GM12878 (cell line): Measurements from ENCODE around the gene ULK4. TPM values are rescaled to one million over a fixed set of nuclear protein-coding genes. Genes with fewer than 3 reads are reported as not detected.
A peak's percentile ranks its signal among the peaks of the same experiment; 100 is the strongest.

Experiments
- ATAC-seq: fragments of 200-7000 bp; cut with Tn5 transposase; 3 replicates; pipeline ENCODE4 v1.9.1; 2020; ENCODE audit warnings: mild to moderate bottlenecking, moderate library complexity
- BruUV-seq: library from RNA; stranded (reverse); fragments of 400-500 nt; replicated peaks from 2 replicates; lab custom pipeline; 2021; lab: Mats Ljungman, UMichigan
- CTCF ChIA-PET: fragments of 300-600 bp; sonication (Branson Sonifier 250); formaldehyde crosslinking; extraction: SDS; loops from one replicate; lab custom pipeline; 2021; ENCODE audit warnings: inconsistent platforms; lab: Yijun Ruan, JAX
- POLR2A ChIA-PET: fragments of 350-600 bp; formaldehyde crosslinking; extraction: SDS; loops from one replicate; lab custom pipeline; 2021; ENCODE audit warnings: inconsistent platforms; lab: Charles Lee
- RAD21 ChIA-PET: fragments of 300-600 bp; sonication (Branson Sonifier 250); formaldehyde crosslinking; loops from one replicate; lab custom pipeline; 2023; ENCODE audit warnings: antibody characterized with exemption; ENCODE audit not compliant: unreplicated experiment; lab: Charles Lee
- SMC1A ChIA-PET: fragments of 300-600 bp; sonication (Branson Sonifier 250); formaldehyde crosslinking; loops from one replicate; lab custom pipeline; 2023; ENCODE audit not compliant: unreplicated experiment, uncharacterized antibody; lab: Charles Lee
- DNase-seq: peaks from one replicate; pipeline ENCODE4 v3.0.0-alpha.2; 2011; ENCODE audit warnings: low read depth, low spot score
- FAIRE-seq: peaks from 3 replicates; lab custom pipeline; 2011; peaks lifted over from hg19 to GRCh38; lab: Jason Lieb, UNC
- H2AFZ ChIP-seq: 2 replicates; pipeline ENCODE4 v1.6.0; 2011; ENCODE audit warnings: low read depth, low read length, control low read depth; ENCODE audit not compliant: control insufficient read depth
- H3K27ac ChIP-seq: 2 replicates; pipeline ENCODE4 v1.5.1; 2011; ENCODE audit warnings: control low read depth; ENCODE audit not compliant: control insufficient read depth, insufficient read depth
- H3K27me3 ChIP-seq, 2 experiments: replicated peaks in 1 of 2; 2 replicates each; pipeline versions ENCODE4 v1.6.0 to v1.6.1; 2011; ENCODE audit warnings: low read length in 1 of 2; ENCODE audit not compliant: control insufficient read depth in 2 of 2, insufficient read depth in 2 of 2
- H3K36me3 ChIP-seq, 2 experiments: 2 replicates each; pipeline ENCODE4 v1.5.1; 2011; ENCODE audit warnings: low read length in 1 of 2; ENCODE audit not compliant: control insufficient read depth in 2 of 2, insufficient read depth in 2 of 2
- H3K4me1 ChIP-seq: 2 replicates; pipeline ENCODE4 v1.6.1; 2011; ENCODE audit warnings: mild to moderate bottlenecking, low read length, moderate library complexity, mixed read lengths; ENCODE audit not compliant: control insufficient read depth, insufficient read depth
- H3K4me2 ChIP-seq: 2 replicates; pipeline ENCODE4 v1.6.0; 2011; ENCODE audit warnings: control low read depth; ENCODE audit not compliant: control insufficient read depth, insufficient read depth
- H3K4me3 ChIP-seq: fragments of 200-600 bp; sonication (generic); 2 replicates; pipeline ENCODE4 v1.5.1; 2016
- H3K79me2 ChIP-seq: 2 replicates; pipeline ENCODE4 v1.6.0; 2011; ENCODE audit warnings: low read length; ENCODE audit not compliant: control insufficient read depth, insufficient read depth
- H3K9ac ChIP-seq: 2 replicates; pipeline ENCODE4 v1.8.0; 2011; ENCODE audit warnings: low read length, control low read depth, mixed read lengths; ENCODE audit not compliant: control insufficient read depth, insufficient read depth
- H3K9me3 ChIP-seq: replicated peaks from 3 replicates; pipeline ENCODE4 v1.5.1; 2011; ENCODE audit warnings: mild to moderate bottlenecking, low read length; ENCODE audit not compliant: control insufficient read depth, insufficient read depth
- H4K20me1 ChIP-seq: 2 replicates; pipeline ENCODE4 v1.6.0; 2011; ENCODE audit not compliant: control insufficient read depth, insufficient read depth
- BCLAF1 ChIP-seq: fragments of 450-650 bp; IDR thresholded peaks from 2 replicates; pipeline ENCODE4 v1.6.1; 2017; ENCODE audit warnings: antibody characterized with exemption, mild to moderate bottlenecking, moderate library complexity
- EZH2 ChIP-seq: IDR thresholded peaks from 2 replicates; pipeline ENCODE4 v1.6.1; 2012; ENCODE audit warnings: low read depth, mild to moderate bottlenecking, control low read depth, inconsistent platforms, low read length, borderline replicate concordance; ENCODE audit not compliant: control insufficient read depth
- FOXM1 ChIP-seq: IDR thresholded peaks from 2 replicates; pipeline ENCODE4 v1.6.1; 2012; ENCODE audit warnings: low read depth, mild to moderate bottlenecking, inconsistent platforms, low read length, moderate library complexity
- JUND ChIP-seq: IDR thresholded peaks from 2 replicates; pipeline ENCODE4 v1.6.1; 2012; ENCODE audit warnings: low read depth, mild to moderate bottlenecking, low read length, improper control_type of control experiment, moderate library complexity
- KDM1A ChIP-seq: fragments of 200-600 bp; sonication (generic); IDR thresholded peaks from 2 replicates; pipeline ENCODE4 v1.6.1; 2016; ENCODE audit warnings: borderline replicate concordance
- KLF5 ChIP-seq: fragments of 450-650 bp; IDR thresholded peaks from 2 replicates; pipeline ENCODE4 v1.6.1; 2014; ENCODE audit warnings: mild to moderate bottlenecking; ENCODE audit not compliant: partially characterized antibody
- LARP7 ChIP-seq: fragments of 450-650 bp; IDR thresholded peaks from 2 replicates; pipeline ENCODE4 v1.6.1; 2017; ENCODE audit warnings: mild to moderate bottlenecking
- PML ChIP-seq: IDR thresholded peaks from 2 replicates; pipeline ENCODE4 v1.6.1; 2012; ENCODE audit warnings: low read length, inconsistent platforms
- POLR2AphosphoS5 ChIP-seq: IDR thresholded peaks from 2 replicates; pipeline ENCODE4 v1.6.1; 2011; ENCODE audit warnings: mild to moderate bottlenecking, low read length, inconsistent platforms
- REST ChIP-seq: IDR thresholded peaks from 2 replicates; pipeline ENCODE4 v1.6.1; 2012; ENCODE audit warnings: mild to moderate bottlenecking, low read depth, low read length
- SMC3 ChIP-seq: IDR thresholded peaks from 2 replicates; pipeline ENCODE4 v1.6.1; 2011; ENCODE audit warnings: low read length, improper control_type of control experiment, borderline replicate concordance
- TCF7 ChIP-seq: IDR thresholded peaks from 2 replicates; pipeline ENCODE4 v1.6.1; 2014; ENCODE audit warnings: antibody characterized with exemption, borderline replicate concordance
- ZNF274 ChIP-seq: IDR thresholded peaks from one replicate; pipeline ENCODE4 v1.8.0; 2011; ENCODE audit not compliant: insufficient read length, insufficient read depth
- WGBS: methylation state at CpG from one replicate; pipeline ENCODE4 v1.1.6; 2016; ENCODE audit warnings: low lambda C conversion rate; ENCODE audit not compliant: insufficient replicate concordance, insufficient coverage; ENCODE audit errors: missing lambda C conversion rate; 5-methylcytosine and 5-hydroxymethylcytosine counted together
- in situ Hi-C: fragments of 300-500 bp; cut with MboI; formaldehyde crosslinking; loops from 9 replicates; pipeline ENCODE4 v1.14.3; 2018; ENCODE audit warnings: mixed read lengths
- intact Hi-C: fragments of 100-400 bp; cut with micrococcal nuclease; formaldehyde crosslinking; loops from one replicate; pipeline ENCODE4 v1.14.2; 2022; ENCODE audit not compliant: unreplicated experiment
- polyA plus RNA-seq, 11 experiments: library from polyadenylated mRNA; depleted of rRNA in 4 of 11; unstranded in 6 of 11; stranded (reverse) in 5 of 11; fragments of >200 nt; fragmentation: Nextera tagmentation in 4 of 11; fragmentation: Illumina TruSeq in 1 of 11; extraction: Ambion mirVana in 4 of 11; extraction: Trizol in 1 of 11; gene quantifications; 1 replicate in 1 of 11; 2 replicates in 10 of 11; pipeline versions ENCODE4 v1.2.1 to v1.2.3, GENCODE V29; 2011 to 2016; ENCODE audit warnings: inconsistent platforms in 2 of 11, missing spikeins in 2 of 11, low read depth in 1 of 11
- total RNA-seq, 4 experiments: library from RNA; depleted of rRNA in 3 of 4; stranded (reverse); fragments of >200 nt in 3 of 4; fragmentation: Illumina TruSeq in 1 of 4; extraction: Trizol in 1 of 4; gene quantifications; 2 replicates each; pipeline versions ENCODE4 v1.2.1 to v1.2.3, GENCODE V29; 2013 to 2021
- TF ChIP-seq, protein P1 (sequence below): IDR thresholded peaks from 2 replicates; pipeline ENCODE4 v1.6.1; 2012; ENCODE audit warnings: low read depth, low read length, improper control_type of control experiment

Gene ULK4
- total and polyA plus RNA-seq, 10 of the 15 experiments (the other 5 are each of a cell fraction or from before 2014, with no cell fraction given) = 3.5 to 7.6 (median 6.3) TPM

- TF ChIP-seq, protein P1, sequence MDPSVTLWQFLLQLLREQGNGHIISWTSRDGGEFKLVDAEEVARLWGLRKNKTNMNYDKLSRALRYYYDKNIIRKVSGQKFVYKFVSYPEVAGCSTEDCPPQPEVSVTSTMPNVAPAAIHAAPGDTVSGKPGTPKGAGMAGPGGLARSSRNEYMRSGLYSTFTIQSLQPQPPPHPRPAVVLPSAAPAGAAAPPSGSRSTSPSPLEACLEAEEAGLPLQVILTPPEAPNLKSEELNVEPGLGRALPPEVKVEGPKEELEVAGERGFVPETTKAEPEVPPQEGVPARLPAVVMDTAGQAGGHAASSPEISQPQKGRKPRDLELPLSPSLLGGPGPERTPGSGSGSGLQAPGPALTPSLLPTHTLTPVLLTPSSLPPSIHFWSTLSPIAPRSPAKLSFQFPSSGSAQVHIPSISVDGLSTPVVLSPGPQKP = no peak
- TF ChIP-seq POLR2AphosphoS5 = no peak
These were observed 739.9 kb downstream of the ULK4 start (continued) for GRCh38 chr3:41222012-41222411.

DNA sequence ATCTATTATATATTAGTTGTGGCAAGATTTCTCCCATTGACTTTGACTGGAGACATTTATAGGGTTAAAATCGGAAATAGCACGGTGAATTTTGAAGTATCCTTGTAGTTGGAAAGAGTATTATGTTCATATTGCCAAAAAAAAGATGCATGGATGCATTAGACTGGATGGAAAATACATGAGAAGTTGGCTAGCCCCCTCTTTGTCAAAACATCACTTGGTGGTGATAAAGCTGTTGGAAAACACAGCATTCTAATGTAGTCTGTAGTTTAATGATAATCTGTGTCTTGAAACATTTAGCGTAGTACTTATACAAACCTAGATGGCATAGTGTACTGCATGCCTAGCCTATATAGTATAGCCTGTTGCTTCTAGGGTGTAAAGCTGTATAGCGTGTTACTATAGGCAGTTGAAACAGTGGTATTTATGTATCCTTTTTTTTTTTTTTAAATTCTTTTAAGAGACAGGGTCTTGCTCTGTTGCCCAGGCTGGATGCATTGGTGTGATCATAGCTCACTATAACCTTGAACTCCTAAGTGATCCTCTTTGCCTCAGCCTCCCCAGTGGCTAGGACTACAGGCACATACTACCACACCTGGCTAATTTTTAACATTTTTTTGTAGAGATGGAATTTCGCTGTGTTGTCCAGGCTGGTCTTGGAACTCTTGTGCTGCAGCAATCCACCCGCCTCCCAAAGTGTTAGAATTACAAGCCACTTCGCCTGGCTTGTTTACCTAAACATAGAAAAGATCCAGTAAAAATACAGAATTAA, 740.8 kb downstream of the ULK4 start:
- Histone ChIP-seq H3K4me2 (no peak overlapping the region), H3K36me3 (peaks cover 8 to 15% of the 10 kb centered on the region in 2 experiments), H3K27me3 (no peaks in the 10 kb centered on the region), H3K4me1 (peaks cover under 1% of the 10 kb centered on the region; the same call in 1 of the 2 replicates), H3K79me2 (peaks cover 67% of the 10 kb centered on the region), H3K9me3 (no peaks in the 10 kb centered on the region), H4K20me1 (peaks cover 2% of the 10 kb centered on the region), H2AFZ (no peak overlapping the region), H3K27ac (no peak overlapping the region), H3K9ac (no peak overlapping the region), H3K4me3 (no peak overlapping the region)
- DNase-seq (no peak), ATAC-seq (no peak; the same call in 2 of the 3 replicates), FAIRE-seq (no peak)
- in situ Hi-C loops (no loop called here), intact Hi-C loops (no loop called here)
- no peak for TF ChIP-seq FOXM1
- no peak for TF ChIP-seq SMC3
- TF ChIP-seq KDM1A = no peak
- TF ChIP-seq REST = no peak
- no peak for TF ChIP-seq EZH2
- no peak for TF ChIP-seq LARP7
- TF ChIP-seq BCLAF1 = no peak
- TF ChIP-seq JUND = no peak
- TF ChIP-seq TCF7 = no peak
- no peak for TF ChIP-seq PML
- no peak for TF ChIP-seq KLF5
- no peak for TF ChIP-seq ZNF274
- SMC1A ChIA-PET = interaction anchor here (0.6 kb wide), 1 partner anchor 1029 kb away, joined by 4 read pairs; no protein-coding TSS in a partner anchor
- CTCF ChIA-PET = interaction anchor here (1.1 kb wide), 1 partner anchor 12 kb away, joined by 3 read pairs; no protein-coding TSS in a partner anchor
- BruUV-seq = TSS peak; percentile 5
- POLR2A ChIA-PET = no interaction called here
- RAD21 ChIA-PET = no interaction called here
- 96% methylated on average over 7 of the region's 7 CpGs for WGBS
